ENCODE measurements around the gene EPN1.

The EPN1 gene

GRCh38 chr19:55674841-55675660 lies at the start of gene EPN1:
Gene EPN1, plus strand, starts transcription at chr19:55675226. Its CDS starts 3,402 bp downstream, at chr19:55678628.
- peak; percentile 90 for DNase-seq

GRCh38 chr19:55626350-55626749 lies 48.7 kb upstream of the EPN1 start:
- DNase-seq, result no peak

- peak; percentile 90 for DNase-seq
These were observed 42.6 kb upstream of the EPN1 start for GRCh38 chr19:55632463-55632834.

- peak; percentile 11 for DNase-seq
These were observed 41.2 kb upstream of the EPN1 start for GRCh38 chr19:55633861-55634260.

- no peak for DNase-seq
These were observed 39.7 kb upstream of the EPN1 start for GRCh38 chr19:55635334-55635717.

- DNase-seq, result no peak
These were observed 39.1 kb upstream of the EPN1 start for GRCh38 chr19:55635856-55636440.

GRCh38 chr19:55636723-55637122 lies 38.3 kb upstream of the EPN1 start:
- DNase-seq, result no peak

- DNase-seq, result no peak
These were observed 37.5 kb upstream of the EPN1 start for GRCh38 chr19:55637534-55637933.

GRCh38 chr19:55638864-55639359 lies 36.1 kb upstream of the EPN1 start:
- no peak for DNase-seq

GRCh38 chr19:55640043-55640576 lies 34.9 kb upstream of the EPN1 start:
- DNase-seq, result peak; percentile 47

GRCh38 chr19:55640577-55641425 lies 34.2 kb upstream of the EPN1 start, which contains the start of gene ZNF580:
Gene ZNF580, plus strand, starts transcription at chr19:55641002. Its CDS starts 1,507 bp downstream, at chr19:55642509.
- peak; percentile 47 for DNase-seq

GRCh38 chr19:55641426-55642152 lies 33.4 kb upstream of the EPN1 start:
- no peak for DNase-seq

- no peak for DNase-seq
These were observed 32.6 kb upstream of the EPN1 start for GRCh38 chr19:55642153-55643002.

- peak; percentile 55 for DNase-seq
These were observed 31.8 kb upstream of the EPN1 start, which contains the start of gene ZNF581 for GRCh38 chr19:55643003-55643886. Gene ZNF581, plus strand, starts transcription at chr19:55643649. Its CDS starts 923 bp downstream, at chr19:55644572.

GRCh38 chr19:55643887-55644176 lies 31.2 kb upstream of the EPN1 start:
- DNase-seq, result no peak

GRCh38 chr19:55644191-55644833 lies 30.7 kb upstream of the EPN1 start:
- no peak for DNase-seq

- DNase-seq, result no peak
These were observed 30.0 kb upstream of the EPN1 start for GRCh38 chr19:55644842-55645511.

- no peak for DNase-seq
These were observed 29.5 kb upstream of the EPN1 start for GRCh38 chr19:55645512-55645881.

All from NCI-H1694 treated with DMSO at 0.1 percent for 48 hours (cell line).